OCI-LY3 (cell line): ENCODE results near the gene ELOVL7.
"Not testable (repeated sequence)": the region's sequence is repeated elsewhere in the genome, so short reads cannot be mapped to it uniquely, and the experiment has no call there.

Experiments used
- H2AFZ ChIP-seq: fragments of 200-600, 300-600 bp; shearing (Covaris generic); 2 replicates; pipeline ENCODE4 v1.6.0; 2014; ENCODE audit warnings: antibody characterized with exemption, low read depth, low read length
- H3K27ac ChIP-seq: fragments of 200-600, 300-600 bp; sonication (generic); 2 replicates; pipeline ENCODE4 v1.5.1; 2014; ENCODE audit warnings: mild to moderate bottlenecking, low read length, moderate library complexity, mixed read lengths
- H3K27me3 ChIP-seq: fragments of 200-600, 300-600 bp; sonication (generic); 2 replicates; pipeline ENCODE4 v1.6.1; 2014; ENCODE audit warnings: low read depth, low read length, mixed read lengths
- H3K36me3 ChIP-seq: fragments of 200-600, 300-600 bp; sonication (generic); replicated peaks from 2 replicates; pipeline ENCODE3; 2014; ENCODE audit warnings: low read depth, low read length, mixed read lengths
- H3K4me1 ChIP-seq: fragments of 300-600, 200-600 bp; sonication (generic); 2 replicates; pipeline ENCODE4 v1.6.1; 2014; ENCODE audit warnings: low read length, mixed read lengths
- H3K4me2 ChIP-seq: fragments of 200-600, 300-600 bp; sonication (generic); 2 replicates; pipeline ENCODE4 v1.6.1; 2014; ENCODE audit warnings: low read length, mixed read lengths
- H3K4me3 ChIP-seq: fragments of 300-600, 200-600 bp; sonication (generic); 2 replicates; pipeline ENCODE4 v1.5.1; 2014; ENCODE audit warnings: antibody characterized with exemption, mild to moderate bottlenecking, low read length, moderate library complexity
- H3K79me2 ChIP-seq: fragments of 300-600, 200-600 bp; shearing (Covaris generic); 2 replicates; pipeline ENCODE4 v1.6.1; 2014; ENCODE audit warnings: mild to moderate bottlenecking, low read length, mixed read lengths
- H3K9ac ChIP-seq: fragments of 300-600, 200-600 bp; shearing (Covaris generic); 2 replicates; pipeline ENCODE4 v1.6.0; 2014; ENCODE audit warnings: mild to moderate bottlenecking, low read length, moderate library complexity
- H3K9me3 ChIP-seq: fragments of 200-600, 300-600 bp; shearing (Covaris generic); 2 replicates; pipeline ENCODE4 v1.6.1; 2014; ENCODE audit warnings: low read length, mixed read lengths; ENCODE audit not compliant: insufficient read depth
- H4K20me1 ChIP-seq: fragments of 200-600, 300-600 bp; sonication (generic); 2 replicates; pipeline ENCODE4 v1.6.1; 2016; ENCODE audit warnings: low read length, mixed read lengths; ENCODE audit not compliant: insufficient read depth
- CTCF ChIP-seq: fragments of 200-600, 300-600 bp; sonication (generic); IDR thresholded peaks from 2 replicates; pipeline ENCODE4 v1.5.1; 2014; ENCODE audit warnings: antibody characterized with exemption, low read length, low read depth
- EZH2phosphoT487 ChIP-seq: fragments of 200-600 bp; shearing (Covaris generic); IDR thresholded peaks from 2 replicates; pipeline ENCODE4 v1.6.1; 2018; ENCODE audit warnings: antibody characterized with exemption, mixed run types, low read depth

Gene ELOVL7

GRCh38 chr5:60872892-60873291, 28.8 kb upstream of the ELOVL7 start:
- H3K36me3 ChIP-seq = no peaks in the 10 kb centered on the region
- no peak overlapping the region for H3K4me3 ChIP-seq
- H3K9ac ChIP-seq = no peak overlapping the region
- H3K9me3 ChIP-seq = 0 out of 2 replicates have a peak, but pooled peaks cover 3% of the 10 kb centered on the region
- TF ChIP-seq CTCF (no peak), EZH2phosphoT487 (no peak)
- H3K79me2 ChIP-seq = no peaks in the 10 kb centered on the region
- no peaks in the 10 kb centered on the region for H4K20me1 ChIP-seq
- no peak overlapping the region for H2AFZ ChIP-seq
- H3K27me3 ChIP-seq = no peaks in the 10 kb centered on the region
- no peak overlapping the region for H3K27ac ChIP-seq
- H3K4me2 ChIP-seq = no peak overlapping the region
- no peaks in the 10 kb centered on the region for H3K4me1 ChIP-seq

DNA sequence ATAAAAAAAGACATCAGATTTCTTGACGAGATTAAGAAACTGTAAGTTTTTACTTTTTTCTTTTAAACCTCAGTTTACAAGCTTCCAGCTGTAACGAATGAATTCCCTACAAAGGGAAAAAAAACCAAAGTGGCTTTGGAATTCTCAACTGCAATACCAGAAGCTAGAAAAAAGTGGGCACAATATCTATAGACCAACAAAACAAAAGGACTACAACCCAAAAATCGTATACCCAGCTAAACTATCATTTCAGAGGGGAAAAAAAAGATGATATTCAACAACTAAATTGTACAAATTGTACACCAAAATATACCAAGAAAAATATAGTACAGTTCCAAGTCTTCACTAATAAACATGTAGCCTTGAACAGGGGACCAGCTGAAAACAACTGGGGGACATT, 26.8 kb upstream of the ELOVL7 start:
- Histone ChIP-seq H3K4me3 (no peak overlapping the region), H3K27me3 (no peaks in the 10 kb centered on the region), H3K9me3 (0 out of 2 replicates have a peak, but pooled peaks cover 3% of the 10 kb centered on the region), H3K79me2 (no peaks in the 10 kb centered on the region), H4K20me1 (no peaks in the 10 kb centered on the region), H3K4me2 (no peak overlapping the region), H2AFZ (no peak overlapping the region), H3K4me1 (no peaks in the 10 kb centered on the region), H3K9ac (no peak overlapping the region), H3K27ac (no peak overlapping the region), H3K36me3 (no peaks in the 10 kb centered on the region)
- TF ChIP-seq EZH2phosphoT487 = no peak
- TF ChIP-seq CTCF = no peak

DNA sequence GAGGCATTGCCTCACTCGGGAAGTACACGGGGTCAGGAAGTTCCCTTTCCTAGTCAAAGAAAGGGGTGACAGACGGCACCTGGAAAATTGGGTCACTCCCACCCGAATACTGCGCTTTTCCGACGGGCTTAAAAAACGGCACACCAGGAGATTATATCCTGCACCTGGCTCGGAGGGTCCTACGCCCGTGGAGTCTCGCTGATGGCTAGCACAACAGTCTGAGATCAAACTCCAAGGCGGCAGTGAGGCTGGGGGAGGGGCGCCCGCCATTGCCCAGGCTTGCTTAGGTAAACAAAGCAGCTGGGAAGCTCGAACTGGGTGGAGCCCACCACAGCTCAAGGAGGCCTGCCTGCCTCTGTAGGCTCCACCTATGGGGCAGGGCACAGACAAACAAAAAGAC, 16.5 kb upstream of the ELOVL7 start:
- not testable (repeated sequence) for H3K9ac ChIP-seq, H3K4me1 ChIP-seq, H3K27ac ChIP-seq, H2AFZ ChIP-seq, H3K79me2 ChIP-seq, H4K20me1 ChIP-seq, H3K36me3 ChIP-seq, H3K4me2 ChIP-seq, H3K4me3 ChIP-seq, H3K9me3 ChIP-seq, H3K27me3 ChIP-seq

- no peaks in the 10 kb centered on the region for H3K27me3 ChIP-seq
- H3K4me1 ChIP-seq = peaks cover 12% of the 10 kb centered on the region
- no peak overlapping the region for H2AFZ ChIP-seq
- no peaks in the 10 kb centered on the region for H3K79me2 ChIP-seq
- H3K4me3 ChIP-seq = no peak overlapping the region
- H3K4me2 ChIP-seq = no peak overlapping the region
- no peak overlapping the region for H3K27ac ChIP-seq
- H3K36me3 ChIP-seq = no peaks in the 10 kb centered on the region
- H3K9me3 ChIP-seq = no peaks in the 10 kb centered on the region
- TF ChIP-seq EZH2phosphoT487 (no peak), CTCF (no peak)
- no peak overlapping the region for H3K9ac ChIP-seq
- H4K20me1 ChIP-seq = no peaks in the 10 kb centered on the region
Measured at GRCh38 chr5:60856066-60856465, 12.0 kb upstream of the ELOVL7 start.

GRCh38 chr5:60852940-60853339, 8.9 kb upstream of the ELOVL7 start:
- H2AFZ ChIP-seq = no peak overlapping the region
- no peaks in the 10 kb centered on the region for H4K20me1 ChIP-seq
- no peak overlapping the region for H3K4me2 ChIP-seq
- H3K27me3 ChIP-seq = no peaks in the 10 kb centered on the region
- no peak overlapping the region for H3K27ac ChIP-seq
- no peaks in the 10 kb centered on the region for H3K9me3 ChIP-seq
- H3K4me3 ChIP-seq = no peak overlapping the region
- TF ChIP-seq CTCF = no peak
- TF ChIP-seq EZH2phosphoT487 = no peak
- H3K9ac ChIP-seq = no peak overlapping the region
- no peaks in the 10 kb centered on the region for H3K36me3 ChIP-seq
- peaks cover 14% of the 10 kb centered on the region for H3K4me1 ChIP-seq
- H3K79me2 ChIP-seq = no peaks in the 10 kb centered on the region
